ENCODE measurements around the gene ZNF414.

- TF ChIP-seq CTCF (IDR thresholded peaks at IDR 0.05) (no peak), POLR2A (IDR thresholded peaks at IDR 0.05) (no peak)
Observed at GRCh38 chr19:8545743-8546142, 31.8 kb upstream of the ZNF414 start.
